BE2C (cell line): ENCODE results near the gene RBM47.
"Not testable (repeated sequence)": the region's sequence is repeated elsewhere in the genome, so short reads cannot be mapped to it uniquely, and the experiment has no call there.

Source experiments
- DNase-seq: peaks from one replicate; pipeline ENCODE4 v3.0.0-alpha.2; 2020
- H3K27me3 ChIP-seq: fragments of 250-450 bp; sonication (Bioruptor Pico); 2 replicates; pipeline ENCODE4 v1.5.1; 2020; ENCODE audit warnings: mild to moderate bottlenecking
- H3K36me3 ChIP-seq: fragments of 250-450 bp; sonication (Bioruptor Pico); 2 replicates; pipeline ENCODE4 v1.5.1; 2020; ENCODE audit warnings: mild to moderate bottlenecking
- H3K4me1 ChIP-seq: fragments of 250-450 bp; sonication (Bioruptor Pico); 2 replicates; pipeline ENCODE4 v1.5.1; 2020
- H3K4me3 ChIP-seq: 2 replicates; pipeline ENCODE4 v1.5.1; 2011; ENCODE audit warnings: low read depth, low read length
- H3K9me3 ChIP-seq: fragments of 250-450 bp; sonication (Bioruptor Pico); 2 replicates; pipeline ENCODE4 v1.5.1; 2020
- TF ChIP-seq, protein P1 (sequence below): IDR thresholded peaks from 2 replicates; pipeline ENCODE4 v1.5.1; 2012; ENCODE audit warnings: mild to moderate bottlenecking, low read depth, low read length

Gene RBM47

DNA sequence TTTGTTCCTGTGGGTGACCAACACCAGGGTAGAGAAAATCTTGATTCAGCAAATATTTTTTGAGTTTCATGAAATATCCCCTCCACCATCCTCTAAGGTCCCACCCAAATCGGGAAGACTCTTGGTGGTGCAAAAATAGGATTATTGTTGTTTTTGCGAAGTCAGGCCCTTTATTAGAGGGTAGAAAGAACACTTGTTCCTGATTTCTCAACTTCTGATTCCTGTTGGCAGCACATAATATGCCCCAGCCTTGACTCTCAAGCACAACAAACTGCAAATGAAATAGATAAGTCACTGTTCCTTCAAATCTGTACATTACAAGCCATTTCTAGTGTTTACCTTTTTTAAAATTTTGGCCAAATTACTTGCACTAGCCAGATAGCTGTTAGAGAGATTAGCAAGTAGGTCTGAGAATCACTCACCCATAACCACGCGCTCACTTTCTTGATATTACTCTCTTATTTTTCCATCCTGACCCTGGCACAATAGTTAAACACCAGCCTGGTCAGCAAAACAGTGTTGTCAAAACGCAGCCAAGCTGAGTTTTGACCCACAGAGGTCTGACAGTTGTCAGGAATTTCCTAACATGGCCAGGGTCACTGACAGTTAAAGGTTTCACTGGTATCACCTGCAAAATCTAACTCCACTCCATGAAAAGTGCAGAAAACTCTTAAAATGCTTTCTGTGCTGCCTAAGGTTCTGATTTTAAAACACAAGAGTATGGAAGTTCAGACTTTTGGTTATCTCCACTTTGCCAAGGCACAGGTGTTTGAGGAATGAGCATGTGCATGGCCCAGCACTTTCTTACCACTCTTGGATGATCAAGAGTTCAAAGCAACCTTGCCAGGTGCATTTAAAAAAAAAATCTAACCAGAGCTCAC lies 69.8 kb downstream of the RBM47 start:
- H3K4me3 ChIP-seq: no peak overlapping the region
- H3K9me3 ChIP-seq: no peaks in the 10 kb centered on the region
- H3K4me1 ChIP-seq: no peaks in the 10 kb centered on the region
- TF ChIP-seq, protein P1, sequence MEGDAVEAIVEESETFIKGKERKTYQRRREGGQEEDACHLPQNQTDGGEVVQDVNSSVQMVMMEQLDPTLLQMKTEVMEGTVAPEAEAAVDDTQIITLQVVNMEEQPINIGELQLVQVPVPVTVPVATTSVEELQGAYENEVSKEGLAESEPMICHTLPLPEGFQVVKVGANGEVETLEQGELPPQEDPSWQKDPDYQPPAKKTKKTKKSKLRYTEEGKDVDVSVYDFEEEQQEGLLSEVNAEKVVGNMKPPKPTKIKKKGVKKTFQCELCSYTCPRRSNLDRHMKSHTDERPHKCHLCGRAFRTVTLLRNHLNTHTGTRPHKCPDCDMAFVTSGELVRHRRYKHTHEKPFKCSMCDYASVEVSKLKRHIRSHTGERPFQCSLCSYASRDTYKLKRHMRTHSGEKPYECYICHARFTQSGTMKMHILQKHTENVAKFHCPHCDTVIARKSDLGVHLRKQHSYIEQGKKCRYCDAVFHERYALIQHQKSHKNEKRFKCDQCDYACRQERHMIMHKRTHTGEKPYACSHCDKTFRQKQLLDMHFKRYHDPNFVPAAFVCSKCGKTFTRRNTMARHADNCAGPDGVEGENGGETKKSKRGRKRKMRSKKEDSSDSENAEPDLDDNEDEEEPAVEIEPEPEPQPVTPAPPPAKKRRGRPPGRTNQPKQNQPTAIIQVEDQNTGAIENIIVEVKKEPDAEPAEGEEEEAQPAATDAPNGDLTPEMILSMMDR: no peak
- DNase-seq: no peak
- no peaks in the 10 kb centered on the region for H3K36me3 ChIP-seq
- no peaks in the 10 kb centered on the region for H3K27me3 ChIP-seq

DNA sequence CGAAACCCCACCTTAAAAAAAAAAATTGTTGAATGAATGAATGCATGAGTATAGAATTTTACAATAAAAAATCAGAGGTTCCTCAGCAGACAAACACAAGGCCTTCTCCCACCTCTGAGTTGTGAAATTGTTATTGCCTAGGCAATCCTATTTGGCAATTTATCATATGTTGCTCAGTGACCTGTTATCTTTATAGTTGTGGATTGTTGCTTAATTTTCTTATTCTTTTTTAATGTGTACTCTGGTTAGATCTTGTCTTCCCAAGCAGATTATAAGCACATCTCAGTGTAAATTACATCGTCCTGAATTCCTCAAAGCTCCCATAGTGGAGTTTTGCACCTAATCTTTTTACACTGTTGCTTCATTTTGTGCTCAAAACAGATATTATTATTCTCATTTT lies 71.9 kb downstream of the RBM47 start:
- DNase-seq: no peak
- Histone ChIP-seq H3K4me1 (no peaks in the 10 kb centered on the region), H3K36me3 (no peaks in the 10 kb centered on the region), H3K9me3 (no peaks in the 10 kb centered on the region), H3K4me3 (no peak overlapping the region), H3K27me3 (no peaks in the 10 kb centered on the region)
- TF ChIP-seq, protein P1: no peak

DNA sequence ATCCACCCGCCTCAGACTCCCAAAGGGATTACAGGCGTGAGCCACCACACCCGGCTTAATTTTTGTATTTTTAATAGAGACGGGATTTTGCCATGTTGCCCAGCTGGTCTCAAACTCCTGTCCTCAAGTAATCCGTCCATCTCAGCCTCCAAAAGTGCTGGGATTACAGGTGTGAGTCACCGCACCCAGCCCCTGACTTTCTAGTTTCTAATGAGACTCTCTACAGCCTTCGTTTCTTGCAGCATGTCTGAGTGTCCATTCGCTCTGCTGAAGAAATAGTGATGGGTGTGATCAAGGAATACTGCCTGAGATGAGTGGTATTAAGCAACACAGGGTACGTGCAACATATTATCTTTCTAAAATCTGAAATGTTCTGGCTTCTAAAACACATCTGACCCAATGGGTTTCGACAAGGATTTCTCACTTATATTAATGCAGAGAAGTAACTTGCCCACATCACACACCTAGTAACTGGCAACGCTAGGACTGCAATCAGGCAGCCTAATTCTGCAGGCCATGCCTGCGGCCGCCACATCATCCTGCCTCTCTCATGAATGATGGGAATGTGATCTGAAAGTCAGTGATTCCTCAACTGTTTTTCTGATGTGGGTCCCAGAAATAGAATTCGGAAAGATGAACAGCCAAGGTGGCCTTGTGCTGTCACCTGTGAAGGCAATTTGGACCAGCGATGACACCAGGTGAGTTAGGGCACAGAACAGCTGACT lies 74.3 kb downstream of the RBM47 start:
- Histone ChIP-seq H3K4me3 (no peak overlapping the region), H3K36me3 (no peaks in the 10 kb centered on the region), H3K27me3 (no peaks in the 10 kb centered on the region), H3K9me3 (no peaks in the 10 kb centered on the region), H3K4me1 (no peaks in the 10 kb centered on the region)
- no peak for DNase-seq
- TF ChIP-seq, protein P1: no peak

DNA sequence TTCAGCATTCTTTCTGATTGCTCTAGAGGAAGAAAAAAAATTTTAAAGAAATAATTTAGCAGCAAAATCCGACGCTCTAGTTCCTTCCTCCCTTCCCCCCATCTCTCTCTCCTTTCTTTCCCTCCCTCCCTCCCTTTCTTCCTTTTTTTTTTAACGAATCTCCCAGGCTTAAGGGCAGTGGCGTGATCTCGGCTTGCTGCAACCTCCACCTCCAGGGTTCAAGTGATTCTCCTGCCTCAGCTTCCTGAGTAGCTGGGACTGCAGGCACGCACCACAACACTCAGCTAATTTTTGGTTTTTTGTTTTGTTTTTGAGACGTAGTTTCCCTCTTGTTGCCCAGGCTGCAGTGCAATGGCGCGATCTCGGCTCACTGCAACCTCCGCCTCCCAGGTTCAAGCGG lies 75.0 kb downstream of the RBM47 start:
- not testable (repeated sequence) for DNase-seq, H3K4me3 ChIP-seq, H3K36me3 ChIP-seq, H3K9me3 ChIP-seq, H3K4me1 ChIP-seq, H3K27me3 ChIP-seq

DNA sequence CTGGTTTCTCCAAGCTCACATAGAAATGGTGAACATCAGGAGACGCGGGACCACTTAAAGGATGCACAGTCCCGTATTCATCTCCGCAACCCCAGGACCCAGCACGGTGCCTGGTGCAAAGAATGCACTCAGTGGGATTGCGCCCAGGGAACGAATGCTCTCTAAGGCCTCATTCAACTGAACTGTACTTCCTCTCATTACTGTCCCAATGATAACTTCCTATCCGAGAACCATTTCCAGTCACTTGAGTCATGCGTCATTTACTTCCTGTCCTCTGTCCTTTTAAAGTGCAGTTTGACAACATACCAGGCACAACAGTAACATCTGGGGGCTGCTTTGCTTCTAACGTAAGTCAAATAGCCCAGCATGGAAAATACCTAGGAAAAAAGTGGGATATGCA lies 75.7 kb downstream of the RBM47 start:
- Histone ChIP-seq H3K4me3 (no peak overlapping the region), H3K9me3 (no peaks in the 10 kb centered on the region), H3K4me1 (no peaks in the 10 kb centered on the region), H3K36me3 (no peaks in the 10 kb centered on the region), H3K27me3 (no peaks in the 10 kb centered on the region)
- TF ChIP-seq, protein P1: no peak
- no peak for DNase-seq

DNA sequence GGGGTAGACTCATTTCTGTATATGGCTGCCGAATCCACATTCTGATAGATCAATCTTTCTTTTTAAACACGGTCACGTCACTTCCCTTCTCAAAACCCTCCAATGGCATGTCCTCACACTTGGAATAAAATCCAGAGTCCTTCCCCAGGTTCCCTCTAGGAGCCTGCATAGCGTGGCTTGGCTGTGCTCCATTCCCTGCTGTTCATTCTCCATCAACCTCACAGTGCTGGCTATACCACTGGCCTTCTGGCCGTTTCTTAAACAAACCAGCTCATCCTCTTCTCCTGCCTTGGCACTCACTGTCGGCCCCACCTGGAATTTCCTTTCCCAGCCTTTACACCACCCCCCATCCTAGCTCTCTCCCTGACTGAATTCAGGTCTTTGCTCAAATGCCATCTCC lies 77.1 kb downstream of the RBM47 start:
- H3K36me3 ChIP-seq: no peaks in the 10 kb centered on the region
- TF ChIP-seq, protein P1: no peak
- H3K9me3 ChIP-seq: no peaks in the 10 kb centered on the region
- no peaks in the 10 kb centered on the region for H3K27me3 ChIP-seq
- no peaks in the 10 kb centered on the region for H3K4me1 ChIP-seq
- DNase-seq: no peak
- no peak overlapping the region for H3K4me3 ChIP-seq

DNA sequence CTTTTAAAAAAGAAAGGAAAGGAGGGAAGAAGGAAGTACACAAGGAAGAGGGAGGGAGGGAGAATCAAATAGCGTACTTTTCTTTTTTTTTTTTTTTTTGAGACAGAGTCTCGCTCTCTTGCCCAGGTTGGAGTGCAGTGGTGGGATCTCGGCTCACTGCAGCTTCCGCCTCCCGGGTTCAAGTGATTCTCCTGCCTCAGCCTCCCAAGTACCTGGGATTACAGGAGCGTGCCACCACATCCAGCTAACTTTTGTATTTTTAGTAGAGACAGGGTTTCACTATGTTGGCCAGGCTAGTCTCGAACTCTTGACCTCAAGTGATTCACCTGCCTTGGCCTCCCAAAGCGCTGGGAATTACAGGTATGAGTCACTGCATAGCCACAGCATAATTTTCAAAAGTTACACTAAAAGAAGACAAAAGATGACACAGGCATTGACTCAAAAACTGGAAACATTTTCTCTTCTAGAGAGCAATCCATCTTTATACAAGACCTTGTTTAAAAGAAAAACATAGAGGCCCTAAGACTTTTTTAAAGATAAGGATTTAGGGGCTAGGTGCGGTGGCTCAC lies 78.0 kb downstream of the RBM47 start:
- not testable (repeated sequence) for DNase-seq, H3K4me1 ChIP-seq, H3K36me3 ChIP-seq, H3K4me3 ChIP-seq, H3K9me3 ChIP-seq, H3K27me3 ChIP-seq
